Transverse colon (tissue), 4 donors: Measurements from ENCODE around the gene SLC38A1. TPM values are rescaled to one million over a fixed set of nuclear protein-coding genes. Genes with fewer than 3 reads are reported as not detected.

Source experiments
- DNase-seq: peaks from one replicate; pipeline ENCODE4 v3.0.0-alpha.2; 2019
- H3K27ac ChIP-seq, 4 donors: fragments of 200-600 bp; sonication (generic); 2 replicates each; pipeline ENCODE4 v1.5.1; 2016 to 2018; ENCODE audit warnings: inconsistent platforms in 4 of 4
- H3K27me3 ChIP-seq: fragments of 200-600 bp; sonication (generic); 2 replicates; pipeline ENCODE4 v1.5.1; 2017; ENCODE audit warnings: inconsistent platforms
- H3K36me3 ChIP-seq, 4 donors: fragments of 200-600 bp; sonication (generic); 2 replicates each; pipeline ENCODE4 v1.5.1; 2017 to 2019; ENCODE audit warnings: inconsistent platforms in 4 of 4
- H3K4me1 ChIP-seq, 4 donors: fragments of 200-600 bp; sonication (generic); 2 replicates each; pipeline ENCODE4 v1.5.1; 2017 to 2020; ENCODE audit warnings: inconsistent platforms in 4 of 4
- H3K4me3 ChIP-seq, 4 donors: fragments of 200-600 bp; sonication (generic); 1 replicate in 1 of 4; 2 replicates in 3 of 4; pipeline versions ENCODE4 v1.5.1 to v1.6.1; 2017 to 2019; ENCODE audit warnings: inconsistent platforms in 4 of 4
- H3K9me3 ChIP-seq, 2 donors: fragments of 200-600 bp; sonication (generic); 2 replicates each; pipeline ENCODE4 v1.5.1; 2017 to 2019; ENCODE audit warnings: inconsistent platforms in 2 of 2
- CTCF ChIP-seq, 5 experiments: fragments of 200-600 bp in 3 of 5; fragments of 450-650 bp in 2 of 5; sonication (generic) in 3 of 5; IDR thresholded peaks; 1 replicate in 2 of 5; 2 replicates in 3 of 5; pipeline ENCODE4 v1.5.1; 2016 to 2017; ENCODE audit warnings: antibody characterized with exemption in 5 of 5, inconsistent platforms in 3 of 5, mild to moderate bottlenecking in 2 of 5, moderate library complexity in 1 of 5
- EP300 ChIP-seq: sonication (generic); formaldehyde crosslinking; IDR thresholded peaks from one replicate; pipeline ENCODE4 v1.6.1; 2017; ENCODE audit warnings: antibody characterized with exemption, low read depth
- POLR2A ChIP-seq: fragments of 450-650 bp; IDR thresholded peaks from one replicate; pipeline ENCODE4 v1.6.1; 2016; ENCODE audit warnings: antibody characterized with exemption, mild to moderate bottlenecking, moderate library complexity
- POLR2AphosphoS5 ChIP-seq, 3 donors: sonication (generic); formaldehyde crosslinking; IDR thresholded peaks; one replicate each; pipeline ENCODE4 v1.6.1; 2016; ENCODE audit warnings: antibody characterized with exemption in 3 of 3
- WGBS, 2 donors: methylation state at CpG; one replicate each; pipeline ENCODE4 v1.1.5; 2018; ENCODE audit warnings: low coverage in 1 of 2; 5-methylcytosine and 5-hydroxymethylcytosine counted together
- in situ Hi-C, 4 donors: fragments of 200-750 bp; cut with MboI; loops; one replicate each; pipeline versions ENCODE4 v1.15.0 to v1.15.1; 2017; ENCODE audit warnings: low sequenced_read_pairs in 3 of 4, low pct_ligation_motif_present in 1 of 4, low pct_unique_long_range_greater_than_20kb in 1 of 4
- intact Hi-C: fragments of 100-400 bp; cut with DNase I; formaldehyde crosslinking; loops from one replicate; pipeline ENCODE4 v1.15.1; 2023; ENCODE audit warnings: low total_unique reads
- total RNA-seq, 4 donors: library from RNA; depleted of rRNA; stranded (reverse); fragments of >200 nt; gene quantifications; one replicate each; pipeline ENCODE4 v1.1.0, GENCODE V29; 2016

SLC38A1 gene
- total RNA-seq, 4 donors from 2014 or later: 36.8 to 139 (median 117) TPM

- peaks cover 0 to 13% (median 4%) of the 10 kb centered on the region in 4 donors for H3K4me1 ChIP-seq
- TF ChIP-seq POLR2AphosphoS5 (IDR thresholded peaks at IDR 0.05) (no peak), POLR2A (no peak), EP300 (no peak), CTCF (IDR thresholded peaks at IDR 0.05) (no peak)
- 76 to 87% methylated on average over 5 of the region's 5 CpGs for WGBS, 2 donors
- in situ Hi-C loops: no loop called here
- H3K27me3 ChIP-seq: no peaks in the 10 kb centered on the region
- no peak overlapping the region for H3K27ac ChIP-seq
- no peak overlapping the region for H3K4me3 ChIP-seq
- intact Hi-C loops: no loop called here
- no peak for DNase-seq
- no peaks in the 10 kb centered on the region for H3K9me3 ChIP-seq
- H3K36me3 ChIP-seq: no peaks in the 10 kb centered on the region
These were observed 37.9 kb downstream of the SLC38A1 start for GRCh38 chr12:46230983-46231382.

GRCh38 chr12:46230306-46230705 is 38.5 kb downstream of the SLC38A1 start:
- Histone ChIP-seq H3K27ac (no peak overlapping the region), H3K36me3 (no peaks in the 10 kb centered on the region), H3K27me3 (no peaks in the 10 kb centered on the region), H3K4me3 (no peak overlapping the region), H3K9me3 (no peaks in the 10 kb centered on the region), H3K4me1 (peaks cover 0 to 13% (median 4%) of the 10 kb centered on the region in 4 donors)
- 88 to 100% methylated on average over 1 to 2 of the region's 2 CpGs for WGBS, 2 donors
- in situ Hi-C loops (no loop called here), intact Hi-C loops (no loop called here)
- no peak for TF ChIP-seq CTCF (IDR thresholded peaks at IDR 0.05)
- no peak for TF ChIP-seq EP300
- no peak for TF ChIP-seq POLR2A
- TF ChIP-seq POLR2AphosphoS5 (IDR thresholded peaks at IDR 0.05): no peak
- no peak for DNase-seq

- H3K36me3 ChIP-seq: no peaks in the 10 kb centered on the region
- intact Hi-C loops: no loop called here
- in situ Hi-C loops: no loop called here
- 29 to 62% methylated on average over 1 to 2 of the region's 2 CpGs for WGBS, 2 donors
- H3K4me1 ChIP-seq: peaks cover under 1 to 18% (median 6%) of the 10 kb centered on the region in 4 donors
- no peak for TF ChIP-seq CTCF (IDR thresholded peaks at IDR 0.05)
- no peak for TF ChIP-seq EP300
- TF ChIP-seq POLR2AphosphoS5 (IDR thresholded peaks at IDR 0.05): no peak
- no peak for TF ChIP-seq POLR2A
- DNase-seq: no peak
- H3K4me3 ChIP-seq: no peak overlapping the region
- H3K27ac ChIP-seq: no peak overlapping the region
- H3K9me3 ChIP-seq: no peaks in the 10 kb centered on the region
- H3K27me3 ChIP-seq: no peaks in the 10 kb centered on the region
These were observed 41.2 kb downstream of the SLC38A1 start for GRCh38 chr12:46227616-46228015.

GRCh38 chr12:46224386-46224785 is 44.5 kb downstream of the SLC38A1 start:
- no peaks in the 10 kb centered on the region for H3K27me3 ChIP-seq
- in situ Hi-C loops: no loop called here
- DNase-seq: peak; percentile 39

More at GRCh38 chr12:46224386-46224785, 44.5 kb downstream of the SLC38A1 start:
- intact Hi-C loops: no loop called here
- peak overlapping the region in 3 of 4 donors; percentile 42 to 73 (median 47) for H3K27ac ChIP-seq
- no peak overlapping the region for H3K4me3 ChIP-seq
- WGBS, 2 donors: 63 to 65% methylated on average over 1 of the region's 1 CpG
- H3K9me3 ChIP-seq: no peaks in the 10 kb centered on the region
- no peaks in the 10 kb centered on the region for H3K36me3 ChIP-seq
- H3K4me1 ChIP-seq: peaks cover 21 to 50% (median 27%) of the 10 kb centered on the region in 4 donors
- no peak for TF ChIP-seq CTCF (IDR thresholded peaks at IDR 0.05)
- no peak for TF ChIP-seq EP300
- TF ChIP-seq POLR2A: no peak
- TF ChIP-seq POLR2AphosphoS5 (IDR thresholded peaks at IDR 0.05): peak; percentile 17 to 59 (median 49)
